GM18526 (cell line): ENCODE measurements around the gene ELOVL5.

Source experiments
- POLR2A ChIP-seq: IDR thresholded peaks from 3 replicates; pipeline ENCODE4 v1.6.1; 2011; ENCODE audit not compliant: insufficient read length; ENCODE audit errors: extremely low read depth

The ELOVL5 gene

GRCh38 chr6:53363341-53364079, 14.8 kb upstream of the ELOVL5 start:
- no peak for TF ChIP-seq POLR2A

- TF ChIP-seq POLR2A = no peak
These were observed 12.8 kb upstream of the ELOVL5 start for GRCh38 chr6:53361549-53362031.

- TF ChIP-seq POLR2A = no peak
These were observed 11.6 kb upstream of the ELOVL5 start for GRCh38 chr6:53360093-53360912.

- TF ChIP-seq POLR2A = no peak
These were observed 11.0 kb upstream of the ELOVL5 start for GRCh38 chr6:53359843-53360092.

- peak; percentile 71 for TF ChIP-seq POLR2A
These were observed 10.5 kb upstream of the ELOVL5 start for GRCh38 chr6:53359095-53359842.

- TF ChIP-seq POLR2A = no peak
These were observed 9.8 kb upstream of the ELOVL5 start for GRCh38 chr6:53358440-53359094.

- no peak for TF ChIP-seq POLR2A
These were observed 9.0 kb upstream of the ELOVL5 start for GRCh38 chr6:53357576-53358360.

- TF ChIP-seq POLR2A = no peak
These were observed 4.9 kb upstream of the ELOVL5 start for GRCh38 chr6:53353624-53354023.

GRCh38 chr6:53352360-53352759, 3.6 kb upstream of the ELOVL5 start:
- no peak for TF ChIP-seq POLR2A

- TF ChIP-seq POLR2A = no peak
These were observed 501 bp upstream of the ELOVL5 start for GRCh38 chr6:53349209-53349693.

- no peak for TF ChIP-seq POLR2A
These were observed 804 bp downstream of the ELOVL5 start for GRCh38 chr6:53347921-53348370.

GRCh38 chr6:53347250-53347920, 1.4 kb downstream of the ELOVL5 start:
- peak; percentile 19 for TF ChIP-seq POLR2A

- no peak for TF ChIP-seq POLR2A
These were observed 3.8 kb downstream of the ELOVL5 start for GRCh38 chr6:53344969-53345368.

GRCh38 chr6:53343092-53343491, 5.7 kb downstream of the ELOVL5 start:
- no peak for TF ChIP-seq POLR2A
